Gastroesophageal sphincter (tissue), 3 donors: ENCODE data around the gene DAG1.

Experiments used
- EP300 ChIP-seq: sonication (generic); formaldehyde crosslinking; IDR thresholded peaks from one replicate; pipeline ENCODE4 v1.6.1; 2017; ENCODE audit warnings: antibody characterized with exemption, mild to moderate bottlenecking
- POLR2A ChIP-seq, 2 donors: fragments of 450-650 bp; IDR thresholded peaks; one replicate each; pipeline ENCODE4 v1.6.1; 2017; ENCODE audit warnings: antibody characterized with exemption in 2 of 2, mild to moderate bottlenecking in 2 of 2, moderate library complexity in 1 of 2
- POLR2AphosphoS5 ChIP-seq: sonication (generic); formaldehyde crosslinking; IDR thresholded peaks from one replicate; pipeline ENCODE4 v1.6.1; 2017; ENCODE audit warnings: antibody characterized with exemption
- TF ChIP-seq, protein P1 (sequence below), 4 experiments: fragments of 200-600 bp in 2 of 4; fragments of 450-650 bp in 2 of 4; sonication (generic) in 1 of 4; IDR thresholded peaks; one replicate each; pipeline ENCODE4 v1.5.1; 2017 to 2019; ENCODE audit warnings: antibody characterized with exemption in 4 of 4, mild to moderate bottlenecking in 2 of 4, moderate library complexity in 2 of 4

DNA sequence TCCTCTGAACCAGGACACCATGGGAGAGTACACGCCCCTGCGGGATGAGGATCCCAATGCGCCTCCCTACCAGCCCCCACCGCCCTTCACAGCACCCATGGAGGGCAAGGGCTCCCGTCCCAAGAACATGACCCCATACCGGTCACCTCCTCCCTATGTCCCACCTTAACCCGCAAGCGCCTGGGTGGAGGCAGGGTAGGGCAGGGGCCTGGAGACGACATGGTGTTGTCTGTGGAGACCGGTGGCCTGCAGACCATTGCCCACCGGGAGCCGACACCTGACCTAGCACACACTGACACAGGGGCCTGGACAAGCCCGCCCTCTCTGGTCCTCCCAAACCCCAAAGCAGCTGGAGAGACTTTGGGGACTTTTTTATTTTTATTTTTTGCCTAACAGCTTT is 63.0 kb downstream of the DAG1 start:
- TF ChIP-seq EP300 (no peak), POLR2A (IDR thresholded peaks at IDR 0.05) (no peak), POLR2AphosphoS5 (no peak)
- TF ChIP-seq, protein P1, sequence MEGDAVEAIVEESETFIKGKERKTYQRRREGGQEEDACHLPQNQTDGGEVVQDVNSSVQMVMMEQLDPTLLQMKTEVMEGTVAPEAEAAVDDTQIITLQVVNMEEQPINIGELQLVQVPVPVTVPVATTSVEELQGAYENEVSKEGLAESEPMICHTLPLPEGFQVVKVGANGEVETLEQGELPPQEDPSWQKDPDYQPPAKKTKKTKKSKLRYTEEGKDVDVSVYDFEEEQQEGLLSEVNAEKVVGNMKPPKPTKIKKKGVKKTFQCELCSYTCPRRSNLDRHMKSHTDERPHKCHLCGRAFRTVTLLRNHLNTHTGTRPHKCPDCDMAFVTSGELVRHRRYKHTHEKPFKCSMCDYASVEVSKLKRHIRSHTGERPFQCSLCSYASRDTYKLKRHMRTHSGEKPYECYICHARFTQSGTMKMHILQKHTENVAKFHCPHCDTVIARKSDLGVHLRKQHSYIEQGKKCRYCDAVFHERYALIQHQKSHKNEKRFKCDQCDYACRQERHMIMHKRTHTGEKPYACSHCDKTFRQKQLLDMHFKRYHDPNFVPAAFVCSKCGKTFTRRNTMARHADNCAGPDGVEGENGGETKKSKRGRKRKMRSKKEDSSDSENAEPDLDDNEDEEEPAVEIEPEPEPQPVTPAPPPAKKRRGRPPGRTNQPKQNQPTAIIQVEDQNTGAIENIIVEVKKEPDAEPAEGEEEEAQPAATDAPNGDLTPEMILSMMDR (IDR thresholded peaks at IDR 0.05), result no peak
